HG03135 (cell line): ENCODE measurements around the gene GALNT10.

Experiments used
- ATAC-seq: cut with Tn5 transposase; IDR thresholded peaks from one replicate; pipeline ENCODE4 v1.9.1; 2021; ENCODE audit warnings: mild to moderate bottlenecking, moderate library complexity; ENCODE audit not compliant: unreplicated experiment

GALNT10 gene

GRCh38 chr5:154317916-154318315, 127.4 kb downstream of the GALNT10 start:
- ATAC-seq = no peak

DNA sequence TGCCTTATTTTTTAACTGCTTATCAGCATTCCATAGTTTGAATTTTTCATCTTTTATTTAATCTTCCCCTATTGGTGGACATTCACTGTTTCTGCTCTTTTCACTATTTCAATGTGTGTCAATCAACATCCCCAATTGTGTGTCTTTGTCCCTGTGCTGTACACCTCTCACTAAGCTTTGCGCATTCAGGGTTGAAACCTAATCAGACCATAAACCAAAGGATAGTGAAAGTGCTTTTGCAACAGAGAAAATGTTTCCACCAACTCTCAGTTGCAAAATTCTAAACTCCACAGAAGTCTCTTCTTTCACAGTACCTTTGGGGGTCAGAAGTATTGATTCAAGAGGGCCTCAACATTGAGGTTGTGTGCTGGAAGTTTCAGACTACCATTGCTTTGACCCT, 128.2 kb downstream of the GALNT10 start:
- ATAC-seq = no peak

GRCh38 chr5:154319736-154320135, 129.2 kb downstream of the GALNT10 start:
- no peak for ATAC-seq

DNA sequence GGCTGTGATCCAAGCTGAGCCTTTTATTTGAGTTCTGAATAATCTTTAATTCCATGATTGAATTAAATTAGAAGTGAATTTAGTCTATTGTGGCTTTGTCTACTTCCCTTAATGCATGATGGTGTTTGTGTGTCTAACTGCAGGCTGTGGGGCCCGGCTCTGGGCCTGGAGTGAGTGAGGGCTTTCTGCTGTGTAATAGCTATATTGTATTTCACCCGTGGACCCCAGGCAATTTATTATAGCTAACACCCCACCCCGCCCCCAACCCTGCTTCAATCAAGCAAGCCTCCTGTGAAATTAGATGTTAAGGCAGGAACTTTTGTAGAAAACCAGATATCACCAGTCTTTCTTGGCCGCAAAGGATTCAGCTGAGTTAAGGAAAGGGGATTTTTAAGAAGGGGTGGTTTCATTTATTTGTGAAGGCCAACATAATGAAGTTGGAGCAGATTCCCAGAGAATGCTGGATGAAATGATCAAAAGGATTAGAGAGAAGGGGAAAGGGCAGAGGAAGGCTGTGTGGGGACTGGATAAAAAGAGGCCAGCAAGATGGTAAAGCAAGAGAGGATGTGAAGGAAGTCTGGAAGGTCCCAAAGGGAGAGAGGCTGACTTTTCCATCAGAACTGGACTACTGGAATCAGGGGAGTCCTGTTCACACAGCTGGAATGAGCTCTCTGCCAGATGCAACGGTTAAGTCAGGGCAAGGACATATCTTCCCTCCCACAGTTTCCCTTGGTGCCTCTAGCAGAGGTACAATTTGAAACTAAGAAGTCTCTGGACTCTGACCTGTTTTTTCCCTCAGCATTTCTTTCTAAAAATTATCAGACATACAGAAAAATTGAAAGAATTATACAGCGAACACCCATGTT, 129.9 kb downstream of the GALNT10 start:
- no peak for ATAC-seq

DNA sequence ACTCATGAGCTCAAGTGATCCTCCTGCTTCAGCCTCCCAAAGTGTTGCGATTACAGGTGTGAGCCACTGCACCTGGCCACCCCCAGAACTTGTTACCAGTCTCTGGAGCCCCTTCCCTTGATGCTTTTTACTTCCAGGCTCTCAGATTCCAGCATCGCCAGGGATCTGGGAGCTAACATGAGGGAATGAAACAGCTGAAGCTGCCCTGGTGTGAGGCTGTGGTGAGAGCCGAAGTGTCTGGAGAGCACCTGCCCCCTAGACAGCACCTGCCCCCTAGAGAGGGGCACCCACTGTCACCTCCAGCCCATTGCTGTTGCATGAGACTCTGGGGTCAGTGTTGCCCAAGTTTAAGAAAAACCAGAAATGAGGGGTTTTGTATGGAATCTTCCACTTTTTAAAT, 131.0 kb downstream of the GALNT10 start:
- no peak for ATAC-seq

GRCh38 chr5:154324033-154324432, 133.5 kb downstream of the GALNT10 start:
- no peak for ATAC-seq

DNA sequence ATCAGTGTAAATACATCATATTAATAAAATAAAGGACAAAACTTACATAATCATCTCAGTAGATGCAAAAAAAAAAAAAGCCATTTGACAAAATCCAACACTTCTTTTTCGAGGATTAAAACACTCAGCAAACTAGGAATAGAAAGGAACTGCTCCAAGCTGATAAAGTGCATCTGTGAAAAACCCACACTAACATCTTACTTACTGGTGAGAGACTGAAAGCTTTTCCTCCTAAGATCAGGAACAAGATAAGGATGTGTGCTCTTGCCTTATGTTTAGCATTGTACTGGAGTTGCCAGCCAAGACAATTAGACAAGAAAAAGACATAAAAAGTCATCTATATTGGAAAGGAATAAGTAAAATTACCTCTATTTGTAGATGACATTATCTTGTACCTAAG, 135.0 kb downstream of the GALNT10 start:
- no peak for ATAC-seq

DNA sequence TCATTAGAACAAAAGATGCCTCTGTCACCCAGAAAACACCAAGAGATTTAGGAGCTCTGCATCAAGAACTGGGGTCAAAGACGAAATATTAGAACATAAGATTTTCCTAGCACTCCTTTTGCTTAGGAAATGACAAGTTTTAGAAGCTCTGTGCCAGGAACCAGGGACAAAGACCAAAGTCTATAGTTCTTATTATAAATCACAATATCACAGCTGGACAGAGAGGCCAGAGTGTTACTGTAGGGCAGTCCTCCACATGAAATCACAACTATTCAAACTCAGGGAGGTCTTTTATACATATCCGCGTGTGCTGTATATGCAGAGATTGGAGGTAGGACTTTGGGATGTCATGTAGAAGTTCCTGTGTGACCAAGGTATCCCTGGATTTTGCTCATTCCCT, 138.5 kb downstream of the GALNT10 start:
- ATAC-seq = no peak

DNA sequence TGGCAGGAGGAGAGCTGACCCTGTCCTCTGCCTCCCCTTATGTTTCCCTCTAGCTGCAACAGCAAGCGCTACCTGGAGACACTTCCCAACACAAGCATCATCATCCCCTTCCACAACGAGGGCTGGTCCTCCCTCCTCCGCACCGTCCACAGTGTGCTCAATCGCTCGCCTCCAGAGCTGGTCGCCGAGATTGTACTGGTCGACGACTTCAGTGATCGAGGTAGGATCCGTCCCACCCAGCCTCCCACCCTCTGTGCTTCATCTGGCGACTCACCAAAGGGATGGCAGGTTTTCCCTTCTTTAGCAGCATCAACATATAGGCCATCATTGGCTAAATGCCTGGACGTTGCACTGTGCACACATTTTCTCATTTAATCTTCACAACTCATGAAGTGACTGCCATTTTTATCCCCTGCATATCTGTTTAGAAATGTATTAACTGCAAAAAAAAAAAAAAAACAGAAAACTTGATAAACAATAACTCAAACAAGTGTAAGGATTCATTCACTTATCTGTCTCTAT, 139.0 kb downstream of the GALNT10 start:
- ATAC-seq = no peak

- no peak for ATAC-seq
These were observed 139.6 kb downstream of the GALNT10 start for GRCh38 chr5:154330097-154330667.

GRCh38 chr5:154331232-154331631, 140.7 kb downstream of the GALNT10 start:
- ATAC-seq = no peak

DNA sequence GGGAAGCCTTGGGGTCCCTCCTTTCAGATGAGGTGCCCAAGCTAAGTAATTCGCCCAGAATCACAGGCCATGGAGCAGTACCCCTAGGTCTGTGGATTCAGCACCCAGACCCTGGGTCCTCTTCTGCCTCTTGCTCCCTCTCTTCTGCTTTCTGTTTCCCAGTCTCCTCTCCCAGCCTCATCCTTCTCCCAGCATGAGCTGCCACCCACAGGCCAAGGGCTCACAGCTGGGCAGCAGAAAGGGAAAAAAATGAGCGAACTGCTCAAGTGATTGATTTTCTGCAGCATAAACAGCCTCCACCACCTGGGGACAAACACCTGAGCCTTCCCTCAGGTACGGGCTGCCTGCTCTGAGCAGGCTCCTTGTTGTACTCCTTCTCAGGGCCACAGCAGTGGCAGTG, 141.4 kb downstream of the GALNT10 start:
- no peak for ATAC-seq

- ATAC-seq = no peak
These were observed 141.9 kb downstream of the GALNT10 start for GRCh38 chr5:154332451-154332850.

GRCh38 chr5:154333016-154333415, 142.5 kb downstream of the GALNT10 start:
- ATAC-seq = no peak

DNA sequence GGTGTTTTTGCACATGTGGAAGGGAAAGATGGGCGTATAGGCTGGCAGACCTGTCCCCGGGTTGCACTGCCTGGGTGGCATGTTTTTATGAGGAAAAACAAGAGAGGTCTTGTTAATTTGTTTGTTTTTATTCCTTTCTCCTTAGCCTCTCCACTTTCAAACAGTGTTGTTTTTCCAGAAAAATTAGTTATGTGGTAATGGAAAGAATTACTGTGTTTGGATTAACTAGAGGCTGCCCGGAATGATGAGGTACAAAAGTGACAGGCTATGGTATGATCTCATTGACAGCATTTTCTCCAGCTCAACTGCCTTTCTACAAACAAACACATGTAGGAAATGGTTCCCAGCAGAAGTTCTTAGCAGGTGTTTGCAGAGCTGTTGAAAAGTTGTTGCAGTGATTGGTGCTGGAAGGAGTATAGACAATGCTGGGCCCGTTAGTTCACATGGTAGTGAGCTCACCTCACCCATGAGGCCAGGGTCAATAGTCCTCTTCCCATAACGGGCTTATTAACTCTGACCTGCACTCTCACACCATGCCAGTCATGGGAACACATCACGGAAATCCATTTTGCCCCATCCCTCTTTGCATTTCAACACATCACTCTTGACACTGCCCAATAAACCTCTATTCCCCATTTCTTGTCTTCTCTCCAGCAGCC, 144.0 kb downstream of the GALNT10 start:
- no peak for ATAC-seq

GRCh38 chr5:154335065-154335448, 144.5 kb downstream of the GALNT10 start:
- ATAC-seq = no peak

DNA sequence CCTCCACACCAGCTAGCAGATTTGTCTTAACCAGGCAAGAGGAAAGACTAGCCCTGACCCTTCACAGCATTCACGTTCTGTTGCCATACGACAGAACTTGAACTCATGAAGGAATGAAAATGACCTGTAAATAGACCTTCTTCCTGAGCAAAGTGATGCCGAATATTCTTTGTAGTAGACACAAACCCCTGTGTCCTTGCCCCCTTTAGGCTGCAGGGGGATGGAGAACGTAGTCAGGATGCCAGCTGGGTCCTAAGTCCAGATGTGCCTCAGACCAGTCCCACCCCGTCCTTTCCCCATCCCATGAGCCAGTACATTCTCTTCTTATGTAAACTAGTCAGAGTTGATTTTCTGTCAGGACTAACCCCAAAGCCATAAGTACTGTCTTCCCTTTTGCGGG, 151.1 kb downstream of the GALNT10 start:
- ATAC-seq = no peak

GRCh38 chr5:154342211-154342610, 151.7 kb downstream of the GALNT10 start:
- no peak for ATAC-seq

DNA sequence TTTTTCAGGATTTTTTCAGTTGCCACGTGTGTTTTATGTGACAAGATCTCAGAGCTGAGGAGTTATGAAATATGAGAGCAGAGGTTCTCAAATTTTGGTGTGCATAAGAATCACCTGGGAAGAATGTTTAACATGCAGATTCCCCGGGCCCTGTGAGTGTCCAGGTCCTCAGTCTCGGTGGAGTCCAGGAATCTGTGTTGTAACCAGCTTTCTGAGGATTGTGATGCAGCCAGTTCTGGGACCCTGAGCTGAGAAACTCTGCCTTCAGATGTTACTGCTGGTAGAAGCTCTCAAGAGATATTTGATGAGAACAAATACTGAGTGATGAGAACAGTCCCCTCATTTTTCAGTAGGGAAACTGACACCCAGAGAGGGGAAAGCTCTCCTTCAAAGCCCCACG, 152.4 kb downstream of the GALNT10 start:
- no peak for ATAC-seq

DNA sequence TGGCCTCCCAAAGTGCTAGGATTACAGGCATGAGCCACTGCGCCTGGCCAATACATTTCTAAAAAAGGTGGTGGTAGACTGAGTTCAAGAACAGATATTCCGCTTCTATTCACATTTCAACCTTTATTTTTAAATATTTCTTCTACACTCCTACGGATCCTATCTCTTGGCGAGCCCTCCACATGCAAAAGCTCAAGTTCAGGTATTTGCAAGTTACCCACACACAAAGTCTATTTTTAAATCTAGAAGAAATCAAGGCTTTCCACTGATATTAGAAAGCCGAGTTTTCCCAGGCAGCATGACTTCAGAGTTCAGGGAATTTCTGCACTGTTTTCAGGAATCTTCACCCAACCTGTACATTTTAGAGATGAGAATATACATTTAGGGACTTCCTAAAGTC, 153.9 kb downstream of the GALNT10 start:
- ATAC-seq = no peak

- ATAC-seq = peak; percentile 74
These were observed 154.9 kb downstream of the GALNT10 start for GRCh38 chr5:154345255-154345952.
